Measurements from ENCODE around the gene F11R. TPM values are rescaled to one million over a fixed set of nuclear protein-coding genes. Genes with fewer than 3 reads are reported as not detected.

F11R gene
- total and polyA plus RNA-seq, 10 of the 15 experiments (the other 5 are each of a cell fraction or from before 2014, with no cell fraction given), result 15.3 to 80.9 (median 24.3) TPM

GRCh38 chr1:161020509-161021164, at the start of gene F11R (continued):
- TF ChIP-seq KLF5 (IDR thresholded peaks at IDR 0.05; ENCODE audit: partially characterized antibody), result no peak
- no peak for TF ChIP-seq HDAC2 (IDR thresholded peaks at IDR 0.05)
- TF ChIP-seq MYC (IDR thresholded peaks at IDR 0.05; ENCODE audit: insufficient read depth, insufficient read length, insufficient replicate concordance, low read length, severe bottlenecking), result no peak
- TF ChIP-seq MEF2B (IDR thresholded peaks at IDR 0.05; ENCODE audit: partially characterized antibody, poor library complexity, severe bottlenecking), result no peak
- no peak for TF ChIP-seq USF1 (IDR thresholded peaks at IDR 0.05; ENCODE audit: borderline replicate concordance, extremely low read length, insufficient read depth, low read depth, low read length)
- TF ChIP-seq MYB (IDR thresholded peaks at IDR 0.05; ENCODE audit: borderline replicate concordance, low read depth, low read length), result no peak
- TF ChIP-seq ZNF687 (IDR thresholded peaks at IDR 0.05), result no peak; the same call in 1 of the 2 replicates
- TF ChIP-seq TAF1 (IDR thresholded peaks at IDR 0.05; ENCODE audit: borderline replicate concordance, low read depth, low read length), result peak; percentile 72
- no peak for TF ChIP-seq ELK1 (IDR thresholded peaks at IDR 0.05; ENCODE audit: low read depth, low read length)
- no peak for TF ChIP-seq CBX5 (IDR thresholded peaks at IDR 0.05; ENCODE audit: low read depth)
- TF ChIP-seq RELB (IDR thresholded peaks at IDR 0.05; ENCODE audit: low read depth), result no peak
- no peak for TF ChIP-seq ZBTB11 (CRISPR knock-in tag; IDR thresholded peaks at IDR 0.05)
- no peak for TF ChIP-seq MEF2A (IDR thresholded peaks at IDR 0.05; ENCODE audit: insufficient read depth, low read depth, low read length)

Data from GM12878 (cell line).